Measurements from ENCODE around the gene RARB. TPM values are rescaled to one million over a fixed set of nuclear protein-coding genes. Genes with fewer than 3 reads are reported as not detected.

The RARB gene
- total and polyA plus RNA-seq, 4 donors: 1.5 to 24.5 (median 4.1) TPM

DNA sequence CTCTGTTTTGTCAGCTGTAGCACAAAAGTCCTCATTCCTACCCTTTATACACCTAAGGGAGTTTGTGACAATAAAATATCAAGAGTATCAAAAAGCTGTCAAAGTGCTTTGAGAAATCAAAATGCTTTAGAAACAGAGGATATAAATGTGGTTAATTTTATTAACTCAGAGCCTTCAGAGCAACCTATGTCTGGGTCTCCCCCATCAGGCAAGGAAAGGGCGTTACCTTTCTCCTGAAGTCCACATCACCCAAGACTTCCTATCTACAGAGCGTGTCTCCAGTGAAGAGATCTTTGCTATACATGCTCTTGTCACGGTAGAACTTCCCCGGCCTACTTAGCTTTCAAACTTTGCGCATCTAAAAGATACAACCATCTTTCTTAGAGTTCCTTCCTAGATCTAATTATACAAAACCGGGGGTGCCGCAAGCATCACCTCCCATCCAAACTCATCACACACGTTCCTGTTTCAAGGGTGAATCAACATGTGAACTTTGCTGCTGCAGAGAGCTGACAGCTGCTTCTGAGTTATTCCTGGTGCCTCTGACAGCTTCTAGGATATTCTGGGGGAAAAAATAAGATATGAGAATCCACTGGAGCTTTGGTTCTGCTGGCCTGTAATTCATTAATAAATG lies 93.0 kb downstream of the RARB start:
- H3K9me3 ChIP-seq (ENCODE audit: control insufficient read depth in 4 of 4, insufficient read depth in 3 of 4, low read length in 3 of 4): no peaks in the 10 kb centered on the region
- H3K27ac ChIP-seq (ENCODE audit: low read depth in 1 of 2, low read length in 1 of 2): no peak overlapping the region
- H3K4me1 ChIP-seq (ENCODE audit: control insufficient read depth in 5 of 5, insufficient read depth in 5 of 5, low read length in 5 of 5): peaks cover 0 to 37% (median 15%) of the 10 kb centered on the region in 5 donors
- H3K27me3 ChIP-seq (ENCODE audit: control insufficient read depth in 3 of 3, insufficient read depth in 3 of 3, low read length in 2 of 3): no peaks in the 10 kb centered on the region
- no peak for ATAC-seq (ENCODE audit: insufficient read depth, low FRiP score)
- 85 to 91% methylated on average over 8 of the region's 8 CpGs for WGBS, 2 donors
- H3K36me3 ChIP-seq (ENCODE audit: control insufficient read depth in 4 of 4, insufficient read depth in 4 of 4, low read length in 4 of 4): no peaks in the 10 kb centered on the region
- no peak for DNase-seq
- TF ChIP-seq CTCF (IDR thresholded peaks at IDR 0.05; ENCODE audit: control extremely low read depth, extremely low read depth): no peak
- H3K9ac ChIP-seq (ENCODE audit: insufficient read depth in 1 of 2, low read length in 2 of 2): no peak overlapping the region
- no peak overlapping the region for H3K4me3 ChIP-seq

DNA sequence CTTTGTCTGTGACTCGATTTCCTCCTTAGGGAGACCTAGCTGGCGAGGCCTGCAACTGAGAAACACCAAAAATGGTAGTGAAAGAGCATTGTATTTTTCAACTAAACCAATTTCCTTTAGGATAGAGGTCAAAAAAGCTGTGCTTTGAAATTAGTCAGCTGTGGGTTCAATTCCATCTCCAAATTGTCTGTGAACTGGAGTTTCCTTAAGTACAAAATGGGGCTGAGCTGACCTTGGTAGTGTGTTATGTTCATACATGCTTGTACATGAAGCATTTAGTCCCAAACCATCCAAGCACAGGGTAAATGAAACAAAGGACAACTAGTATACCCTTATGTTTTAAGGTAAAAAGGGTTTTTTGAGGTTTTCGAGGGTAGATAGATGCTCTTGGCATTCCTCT lies 99.3 kb downstream of the RARB start:
- ATAC-seq (ENCODE audit: insufficient read depth, low FRiP score) (no peak), DNase-seq (peak in 2 of 3 donors; percentile 77 to 78)
- WGBS, 2 donors: 82% methylated on average over 3 of the region's 3 CpGs
- Histone ChIP-seq H3K4me3 (no peak overlapping the region), H3K9me3 (ENCODE audit: control insufficient read depth in 4 of 4, insufficient read depth in 3 of 4, low read length in 3 of 4) (peaks cover 0 to 2% (median 0%) of the 10 kb centered on the region in 4 donors), H3K27me3 (ENCODE audit: control insufficient read depth in 3 of 3, insufficient read depth in 3 of 3, low read length in 2 of 3) (no peaks in the 10 kb centered on the region), H3K4me1 (ENCODE audit: control insufficient read depth in 5 of 5, insufficient read depth in 5 of 5, low read length in 5 of 5) (peaks cover 2 to 51% (median 28%) of the 10 kb centered on the region in 5 donors), H3K36me3 (ENCODE audit: control insufficient read depth in 4 of 4, insufficient read depth in 4 of 4, low read length in 4 of 4) (peaks cover 0 to 7% (median 4%) of the 10 kb centered on the region in 4 donors), H3K9ac (ENCODE audit: insufficient read depth in 1 of 2, low read length in 2 of 2) (peak overlapping the region in 1 of 2 donors; percentile 29), H3K27ac (ENCODE audit: low read depth in 1 of 2, low read length in 1 of 2) (no peak overlapping the region)
- TF ChIP-seq CTCF (IDR thresholded peaks at IDR 0.05; ENCODE audit: control extremely low read depth, extremely low read depth): no peak

DNA sequence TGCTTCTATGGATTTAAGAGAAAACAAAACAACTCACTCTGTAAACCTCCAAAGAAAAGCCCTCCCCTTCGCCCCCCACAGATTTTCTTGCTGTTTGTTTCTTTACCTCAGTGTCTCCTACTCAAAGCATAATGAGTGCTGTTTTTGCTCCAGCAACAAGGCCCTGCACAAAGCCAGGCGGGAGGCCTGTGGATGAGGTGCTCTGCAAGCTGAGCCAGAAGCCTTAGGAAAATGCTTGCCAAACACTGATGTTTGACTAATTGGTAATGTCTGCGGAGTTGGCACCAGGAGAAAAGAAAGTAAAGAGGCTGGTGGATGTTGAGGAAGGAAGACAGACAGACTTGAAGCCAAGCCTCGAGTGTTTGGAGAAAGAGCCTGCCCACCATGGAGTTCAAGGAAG lies 99.7 kb downstream of the RARB start:
- Histone ChIP-seq H3K27me3 (ENCODE audit: control insufficient read depth in 3 of 3, insufficient read depth in 3 of 3, low read length in 2 of 3) (no peaks in the 10 kb centered on the region), H3K9me3 (ENCODE audit: control insufficient read depth in 4 of 4, insufficient read depth in 3 of 4, low read length in 3 of 4) (peaks cover 0 to 2% (median 0%) of the 10 kb centered on the region in 4 donors), H3K4me3 (no peak overlapping the region), H3K4me1 (ENCODE audit: control insufficient read depth in 5 of 5, insufficient read depth in 5 of 5, low read length in 5 of 5) (peaks cover 2 to 54% (median 28%) of the 10 kb centered on the region in 5 donors), H3K36me3 (ENCODE audit: control insufficient read depth in 4 of 4, insufficient read depth in 4 of 4, low read length in 4 of 4) (peaks cover 0 to 7% (median 5%) of the 10 kb centered on the region in 4 donors), H3K9ac (ENCODE audit: insufficient read depth in 1 of 2, low read length in 2 of 2) (peak overlapping the region in 1 of 2 donors; percentile 29), H3K27ac (ENCODE audit: low read depth in 1 of 2, low read length in 1 of 2) (no peak overlapping the region)
- TF ChIP-seq CTCF (IDR thresholded peaks at IDR 0.05; ENCODE audit: control extremely low read depth, extremely low read depth): no peak
- DNase-seq: peak; percentile 66 to 90 (median 84)
- 61 to 72% methylated on average over 4 of the region's 4 CpGs for WGBS, 2 donors
- no peak for ATAC-seq (ENCODE audit: insufficient read depth, low FRiP score)
